Superior temporal gyrus (tissue), 1 donor: Measurements from ENCODE around the gene NHS.
"Not testable (repeated sequence)": the region's sequence is repeated elsewhere in the genome, so short reads cannot be mapped to it uniquely, and the experiment has no call there.

Source experiments
- DNase-seq: peaks from one replicate; pipeline ENCODE4 v3.0.0-alpha.2; 2016; ENCODE audit errors: extremely low spot score

The NHS gene

DNA sequence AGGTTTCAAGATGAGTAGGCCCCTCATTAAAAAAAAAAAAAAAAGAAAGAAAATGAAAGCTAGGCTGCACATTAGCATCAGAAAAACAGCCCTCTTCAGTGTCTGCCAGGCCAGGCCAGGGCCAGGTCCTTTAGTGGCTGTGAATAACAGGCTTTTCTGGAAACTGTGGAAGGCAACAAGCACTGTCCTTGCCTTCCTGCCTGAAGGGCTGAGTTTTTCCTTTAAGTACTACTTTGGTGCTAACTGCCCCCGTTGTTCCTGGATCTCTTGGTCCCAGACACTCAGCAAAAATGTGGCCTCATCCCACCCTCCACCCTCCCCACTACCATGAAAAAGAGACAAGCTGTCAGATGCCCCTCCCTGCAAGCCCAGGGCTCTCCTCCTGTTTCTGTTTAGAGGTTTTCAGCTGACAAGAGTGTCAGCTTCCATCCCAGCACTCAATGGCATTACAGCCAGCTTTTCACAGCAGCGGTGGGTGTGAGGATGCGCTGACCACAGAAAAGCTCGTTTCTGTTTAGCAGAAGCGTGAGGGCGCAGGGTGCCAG is 174.2 kb downstream of the NHS start:
- no peak for DNase-seq

DNA sequence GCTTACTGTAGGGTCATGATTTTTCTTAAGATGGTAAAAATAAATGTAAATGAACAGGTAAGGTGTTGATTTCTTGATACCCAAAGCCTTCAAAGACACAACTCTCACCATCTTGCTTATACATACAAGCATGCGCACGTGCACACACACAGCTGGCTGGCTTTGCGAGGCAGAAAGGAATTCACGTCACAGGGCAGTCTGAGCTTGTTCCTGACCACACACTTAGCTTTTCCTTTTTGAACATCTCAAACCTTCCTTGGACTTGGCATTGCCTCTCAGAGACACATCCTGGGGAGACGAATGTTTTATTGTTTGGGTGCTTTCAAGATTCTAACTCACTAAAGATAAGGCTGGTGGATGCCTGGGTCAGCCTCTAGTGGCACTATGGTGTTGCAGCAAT is 175.0 kb downstream of the NHS start:
- DNase-seq: no peak

DNA sequence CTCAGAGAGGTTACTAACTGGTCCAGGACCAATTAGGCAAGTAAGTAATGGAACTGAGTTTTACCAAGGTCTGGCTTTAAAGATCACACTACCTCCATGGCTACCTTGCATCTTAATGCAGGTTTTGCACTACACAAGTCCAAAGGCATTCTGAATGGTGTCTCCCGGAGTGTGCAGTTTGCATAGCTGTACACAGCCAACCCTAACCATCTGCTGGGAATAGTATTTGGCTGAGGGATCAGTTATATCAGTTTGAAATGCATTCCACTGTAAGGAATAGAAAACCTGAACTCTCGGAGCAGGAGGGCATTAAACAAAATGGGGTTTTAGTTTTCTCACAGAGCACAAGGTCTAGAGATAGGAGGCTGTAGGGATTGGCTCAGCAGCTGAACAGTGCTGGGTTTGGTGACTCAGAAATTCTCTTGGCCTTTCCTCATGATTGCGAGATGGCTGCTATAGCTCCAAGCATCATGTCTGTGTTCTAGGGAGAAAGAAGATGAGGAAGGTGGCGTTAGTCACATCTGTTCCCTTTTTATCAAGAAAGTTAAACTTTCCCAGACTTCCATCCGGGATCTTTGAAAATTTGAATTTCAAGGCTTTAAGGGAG is 177.1 kb downstream of the NHS start:
- DNase-seq: no peak

DNA sequence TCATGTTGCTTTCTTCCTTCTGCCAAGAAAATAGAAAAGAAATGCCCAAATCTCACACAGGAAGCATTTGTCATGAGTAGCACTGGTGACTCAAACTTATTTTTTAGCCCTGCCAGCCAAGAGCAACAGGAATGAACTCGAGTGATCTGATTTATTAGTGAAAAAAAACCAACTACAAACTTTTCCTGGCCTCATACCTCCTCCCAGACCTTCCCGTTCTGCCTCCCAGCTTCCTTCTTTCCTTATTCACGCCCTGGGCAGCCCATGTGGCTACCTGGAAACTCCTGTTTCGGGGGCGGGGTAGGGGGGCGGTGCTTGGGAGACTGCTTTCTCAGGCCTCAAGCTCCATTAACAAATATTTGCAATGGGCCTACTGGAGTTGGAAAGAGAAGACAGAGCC is 178.5 kb downstream of the NHS start:
- no peak for DNase-seq

DNA sequence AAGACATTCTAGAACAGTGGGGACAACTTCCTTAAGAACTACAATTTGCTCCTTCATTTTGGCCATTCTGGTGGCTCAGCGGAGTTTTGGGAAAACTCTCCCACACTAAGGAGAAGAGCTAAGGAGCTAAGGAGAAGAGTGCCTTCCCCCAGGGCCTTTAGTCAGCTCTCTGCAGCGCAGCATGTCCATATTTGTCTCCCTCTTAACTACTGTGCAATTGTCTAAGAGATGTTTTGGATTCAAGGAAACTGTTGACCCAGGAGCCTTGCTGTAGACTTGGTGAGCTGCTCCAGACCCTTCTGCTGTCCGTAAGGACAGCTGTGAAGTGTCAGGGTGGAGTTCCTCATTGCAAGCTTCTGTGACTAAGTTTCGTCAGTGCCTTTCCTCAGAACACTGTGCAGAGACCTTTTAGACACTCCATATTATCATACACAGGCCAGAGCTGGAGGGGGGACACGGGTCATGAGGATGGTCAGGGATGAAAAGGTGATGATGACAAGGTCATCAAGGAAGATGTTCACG is 179.0 kb downstream of the NHS start:
- DNase-seq: no peak

DNA sequence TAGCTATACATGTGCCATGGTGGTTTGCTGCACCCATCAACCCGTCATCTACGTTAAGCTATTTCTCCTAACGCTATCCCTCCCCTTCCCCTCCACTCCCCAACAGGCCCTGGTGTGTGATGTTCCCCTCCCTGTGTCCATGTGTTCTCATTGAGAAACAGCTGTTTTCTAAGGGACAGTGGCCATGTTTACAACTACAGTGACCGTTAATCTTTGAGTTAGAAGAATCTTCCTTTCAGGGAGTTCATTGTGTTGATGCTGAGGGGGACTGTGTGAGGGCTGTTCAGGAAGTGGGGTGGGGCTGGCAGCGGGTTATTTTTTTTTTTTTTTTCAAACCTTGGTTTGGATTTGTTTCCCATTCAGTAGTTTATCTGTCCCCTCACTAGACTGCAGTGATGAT is 179.9 kb downstream of the NHS start:
- DNase-seq: no peak

DNA sequence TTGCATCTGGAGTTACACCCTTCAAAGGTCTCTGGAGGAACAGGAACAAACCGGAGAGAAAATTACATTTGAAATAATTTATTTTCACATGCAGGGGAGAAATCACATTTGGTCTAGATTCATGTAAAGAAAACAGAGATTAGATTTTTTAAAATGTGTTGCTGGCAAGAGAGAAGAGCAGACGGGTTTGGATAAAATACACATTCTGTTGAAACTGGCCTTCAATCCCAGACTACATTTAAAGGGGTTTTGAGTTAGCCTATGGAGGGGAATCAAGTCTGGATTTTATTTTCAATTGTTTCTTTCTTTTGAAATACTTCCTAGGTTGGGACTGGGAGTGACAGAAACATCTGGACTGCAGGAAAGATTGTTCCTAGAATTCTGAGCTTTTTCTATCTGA is 180.8 kb downstream of the NHS start:
- DNase-seq: no peak

DNA sequence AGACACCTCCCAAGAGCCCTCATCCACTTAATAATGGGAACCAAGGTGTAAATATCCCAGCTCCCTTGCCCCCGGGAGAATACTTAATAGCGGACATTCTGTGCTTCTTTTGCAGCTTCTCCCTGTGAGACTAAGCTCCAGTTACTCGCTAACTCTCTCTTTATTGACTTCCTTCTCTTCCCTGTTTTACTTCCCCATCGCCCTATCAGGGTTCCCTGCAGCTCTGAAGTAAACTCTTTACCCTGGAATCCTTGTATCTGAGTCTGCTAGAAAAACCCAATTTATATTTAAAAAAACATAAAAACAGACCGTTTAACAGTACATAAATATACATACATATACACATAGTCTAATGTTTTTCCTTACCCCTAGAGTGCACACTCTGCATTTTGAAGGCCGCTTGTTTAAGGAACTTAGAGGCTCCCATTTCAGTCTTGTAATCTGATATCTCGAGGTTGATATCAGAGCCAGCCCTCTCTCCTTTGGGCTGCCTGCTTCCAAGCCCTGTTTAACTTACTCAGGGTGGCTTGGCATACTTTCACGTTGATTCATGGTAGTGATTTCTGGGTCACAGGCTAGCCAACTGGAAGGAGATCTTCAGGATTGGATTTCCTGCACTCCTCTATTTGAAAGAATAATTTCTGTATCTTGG is 184.9 kb downstream of the NHS start:
- no peak for DNase-seq

DNA sequence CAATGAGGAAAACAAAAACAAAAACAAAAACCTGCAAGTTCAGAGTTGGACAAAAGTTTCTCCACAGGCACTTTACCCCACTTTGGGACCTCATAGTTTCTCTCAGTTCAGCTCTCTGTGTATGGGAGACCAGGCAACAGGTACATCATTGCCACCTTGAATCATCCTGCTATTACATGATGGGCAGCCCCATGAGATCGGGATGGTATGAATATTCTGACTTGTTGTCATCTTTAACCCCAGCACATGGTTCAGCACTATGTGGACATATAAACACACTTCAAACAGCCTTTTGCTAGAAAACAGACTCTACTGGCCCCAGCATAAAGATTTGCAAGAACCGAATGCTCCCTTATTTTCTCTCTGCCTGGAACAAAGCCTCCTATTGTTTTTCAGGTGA is 185.4 kb downstream of the NHS start:
- no peak for DNase-seq

DNA sequence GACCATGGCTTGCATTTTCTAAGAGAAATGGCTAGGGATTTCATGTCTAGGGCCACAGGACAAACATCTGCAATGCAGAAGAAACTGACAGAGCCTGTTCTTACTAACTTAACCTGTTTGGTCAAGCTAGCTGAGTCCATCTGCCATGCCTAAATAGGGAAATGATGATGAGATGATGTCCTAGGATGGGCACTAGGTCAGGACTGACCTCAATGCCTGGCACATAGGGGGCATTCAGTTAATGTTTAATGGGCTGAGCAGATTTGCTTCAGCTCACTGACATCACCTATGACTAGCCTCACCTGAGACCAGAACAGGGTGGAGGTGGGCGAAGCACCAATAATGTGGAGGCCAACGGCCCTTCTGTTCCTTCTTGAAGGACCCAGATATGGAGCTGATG is 188.1 kb downstream of the NHS start:
- no peak for DNase-seq

DNA sequence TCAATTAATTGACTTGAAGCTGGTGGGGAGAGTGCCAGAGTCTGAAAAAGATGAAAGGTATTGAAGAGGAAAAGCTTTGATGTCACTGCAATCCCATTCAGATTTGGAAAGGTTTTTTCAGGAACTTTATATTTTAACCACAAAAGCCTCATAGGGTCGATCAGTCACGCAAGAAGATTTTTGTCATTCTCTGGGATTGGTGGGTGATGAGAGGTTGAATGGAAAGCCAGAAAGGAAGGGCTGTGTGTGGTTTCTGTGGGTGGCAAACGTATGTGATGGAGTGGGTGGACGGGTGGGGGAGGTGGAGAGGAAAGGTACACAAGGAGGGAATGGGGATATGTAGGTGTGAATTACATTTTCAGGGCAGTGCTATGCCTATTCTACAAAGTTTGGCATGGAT is 188.5 kb downstream of the NHS start:
- no peak for DNase-seq

DNA sequence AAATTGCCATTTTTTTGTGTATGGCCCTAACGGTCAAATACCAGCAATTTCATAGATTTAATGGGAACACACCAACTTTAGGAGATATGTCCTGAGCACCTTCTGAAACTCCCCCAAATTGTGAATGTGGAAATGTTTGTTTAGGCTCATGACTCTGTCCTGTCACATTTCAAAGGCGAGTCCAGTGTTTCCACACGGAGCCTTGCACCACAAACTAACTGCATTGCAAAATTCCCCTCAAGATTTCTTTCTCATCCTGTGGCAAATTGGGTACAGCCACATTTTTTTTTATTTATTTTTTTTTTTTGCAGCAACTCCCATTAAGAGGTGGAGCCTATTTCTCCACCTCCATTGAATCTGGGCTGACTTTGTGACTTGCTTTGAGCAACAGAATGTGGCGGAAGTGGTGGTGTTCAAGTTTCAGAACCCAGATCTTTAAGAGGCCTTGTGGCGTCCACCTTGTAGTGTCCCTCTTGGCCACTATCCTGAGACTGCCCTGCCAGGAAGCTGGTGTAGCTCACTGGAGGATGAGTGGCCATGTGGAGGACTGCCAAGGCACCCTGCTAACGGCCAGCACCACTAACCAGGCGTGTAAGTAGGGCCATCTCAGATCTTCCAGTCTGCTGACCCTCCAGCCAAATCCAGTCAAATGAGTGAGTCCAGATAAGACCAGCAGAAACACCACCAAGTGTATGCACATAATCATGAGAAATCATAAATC is 189.8 kb downstream of the NHS start:
- no peak for DNase-seq

DNA sequence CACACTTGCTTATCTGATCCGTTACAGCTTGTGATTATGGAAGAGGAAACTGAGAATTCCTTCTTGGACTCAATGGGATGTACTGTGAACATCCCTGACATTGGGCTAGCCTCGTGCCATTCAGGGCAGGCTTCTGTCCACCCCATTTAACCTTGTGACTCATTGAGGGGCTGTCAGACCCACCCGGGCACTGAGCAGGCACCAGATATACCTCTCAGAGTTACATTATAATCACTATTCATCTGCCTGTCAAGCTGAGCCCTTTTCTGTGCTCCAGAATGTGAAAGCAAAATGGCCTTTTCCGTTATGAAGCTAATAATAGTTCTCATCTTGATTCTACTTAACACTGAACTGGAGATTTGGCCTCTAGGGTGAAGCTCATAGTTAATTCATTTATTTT is 191.7 kb downstream of the NHS start:
- no peak for DNase-seq

DNA sequence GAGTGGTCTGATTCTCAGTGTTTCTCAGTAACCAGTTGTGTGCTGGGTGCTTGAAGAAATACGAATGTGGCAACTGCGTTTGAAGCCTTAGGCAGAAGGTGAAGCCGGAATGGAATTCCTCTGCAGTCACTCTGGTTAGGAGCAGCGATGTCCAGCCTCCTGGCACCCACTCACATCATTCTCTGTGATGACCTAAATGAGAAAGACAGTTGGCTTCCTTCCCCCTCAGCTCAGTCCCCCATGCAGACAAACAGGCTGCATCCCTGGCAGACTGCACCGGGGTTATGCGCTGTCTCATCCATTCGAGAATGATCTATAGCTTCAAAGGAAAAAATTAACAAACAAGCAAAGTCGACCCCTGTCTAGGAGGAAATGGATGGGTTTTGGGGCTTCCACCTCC is 192.2 kb downstream of the NHS start:
- no peak for DNase-seq

DNA sequence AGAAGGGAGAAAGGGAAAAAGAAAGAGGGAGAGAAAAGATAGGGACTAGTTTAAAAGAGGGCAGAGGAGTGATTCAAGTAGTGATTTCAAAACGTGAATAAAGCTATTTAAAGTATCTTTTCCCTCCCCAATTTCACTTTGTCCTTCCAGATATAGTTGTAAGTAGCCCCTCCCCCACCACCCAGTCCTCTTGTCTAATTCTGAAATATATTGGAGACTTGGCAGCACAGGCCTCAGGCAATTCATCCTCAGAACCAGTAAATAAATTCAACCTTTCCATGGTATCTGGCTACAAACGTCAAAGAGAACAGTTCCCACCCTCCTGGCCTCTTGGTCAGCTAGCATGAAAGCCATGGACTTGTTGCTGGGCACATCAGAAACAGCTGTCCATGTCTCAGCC is 192.8 kb downstream of the NHS start:
- no peak for DNase-seq

DNA sequence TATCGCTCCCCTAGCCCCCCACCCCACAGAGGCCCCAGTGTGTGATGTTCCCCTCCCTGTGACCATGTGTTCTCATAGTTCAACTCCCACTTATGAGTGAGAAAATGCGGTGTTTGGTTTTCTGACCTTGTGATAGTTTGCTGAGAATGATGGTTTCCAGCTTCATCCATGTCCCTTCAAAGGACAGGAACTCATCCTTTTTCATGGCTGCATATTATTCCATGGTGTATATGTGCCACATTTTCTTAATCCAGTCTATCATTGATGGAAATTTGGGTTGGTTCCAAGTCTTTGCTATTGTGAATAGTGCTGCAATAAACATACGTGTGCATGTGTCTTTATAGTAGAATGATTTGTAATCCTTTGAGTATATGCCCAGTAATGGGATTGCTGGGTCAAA is 193.8 kb downstream of the NHS start:
- DNase-seq: not testable (repeated sequence)

DNA sequence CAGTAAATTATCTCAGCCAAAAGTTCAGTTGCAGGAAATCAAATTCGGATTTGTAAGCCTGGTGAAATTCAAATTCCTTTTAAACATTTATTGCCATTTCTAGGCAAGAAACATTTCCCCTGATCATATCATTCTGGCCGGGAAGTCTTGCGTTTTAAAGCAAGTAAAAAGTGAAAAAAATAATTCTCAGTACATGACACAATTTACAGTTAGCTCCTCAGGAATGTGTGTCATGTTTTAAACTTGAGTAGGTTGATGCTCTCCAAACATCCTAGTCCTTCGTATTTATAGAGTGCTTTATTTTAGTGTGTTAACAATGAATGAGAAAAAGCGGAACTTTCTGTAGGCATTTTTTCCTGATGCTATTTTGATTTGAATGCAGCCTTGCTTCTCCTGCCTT is 204.0 kb downstream of the NHS start:
- DNase-seq: no peak

DNA sequence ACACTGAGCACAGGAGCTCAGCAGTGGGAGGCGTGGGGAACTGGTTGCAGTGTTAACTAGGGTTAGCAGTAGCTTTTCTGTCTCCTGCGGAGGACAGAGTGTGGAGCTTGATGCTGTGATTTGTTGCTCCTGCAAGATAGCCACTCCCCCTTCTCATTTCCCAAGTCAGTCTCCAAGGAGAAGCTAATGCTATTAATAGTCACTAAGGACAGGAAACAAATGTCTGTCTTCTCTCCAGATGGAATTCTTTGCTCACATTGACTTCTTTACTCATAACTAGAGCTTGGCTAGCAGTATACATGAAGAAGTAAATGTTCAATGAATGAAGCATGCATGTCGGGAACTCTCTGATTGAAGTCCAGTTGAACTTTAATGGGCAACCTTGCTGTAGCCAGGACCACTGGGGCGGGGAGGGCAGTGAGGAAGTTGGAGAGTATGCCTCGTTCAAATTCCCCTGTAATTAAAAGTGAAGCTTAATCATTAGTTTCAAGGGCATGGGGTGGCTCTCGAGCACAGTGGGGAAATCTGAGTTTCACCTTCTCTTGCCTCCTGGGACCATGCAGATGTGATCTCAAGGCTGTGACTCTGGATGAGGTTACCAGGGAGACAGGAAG is 205.6 kb downstream of the NHS start:
- DNase-seq: no peak

DNA sequence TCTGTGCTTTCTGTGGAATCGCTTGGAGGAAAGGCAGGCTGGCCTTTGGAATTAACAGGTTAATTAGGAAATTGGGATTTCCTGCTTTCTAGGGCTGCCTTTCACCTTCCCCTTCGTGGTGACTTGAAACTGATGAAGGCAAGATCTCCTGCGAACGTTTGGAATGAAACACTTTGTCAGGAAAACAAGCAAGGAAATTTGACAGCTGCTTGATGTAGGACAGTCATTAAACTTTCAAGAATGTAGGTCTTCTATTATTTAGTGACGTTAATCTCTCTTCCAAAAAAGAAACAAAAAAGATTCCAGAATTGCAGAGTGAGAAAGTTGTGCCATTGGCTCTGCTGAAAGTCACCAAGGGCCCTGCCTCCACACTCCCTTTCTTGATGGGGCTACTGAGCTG is 206.6 kb downstream of the NHS start:
- no peak for DNase-seq

DNA sequence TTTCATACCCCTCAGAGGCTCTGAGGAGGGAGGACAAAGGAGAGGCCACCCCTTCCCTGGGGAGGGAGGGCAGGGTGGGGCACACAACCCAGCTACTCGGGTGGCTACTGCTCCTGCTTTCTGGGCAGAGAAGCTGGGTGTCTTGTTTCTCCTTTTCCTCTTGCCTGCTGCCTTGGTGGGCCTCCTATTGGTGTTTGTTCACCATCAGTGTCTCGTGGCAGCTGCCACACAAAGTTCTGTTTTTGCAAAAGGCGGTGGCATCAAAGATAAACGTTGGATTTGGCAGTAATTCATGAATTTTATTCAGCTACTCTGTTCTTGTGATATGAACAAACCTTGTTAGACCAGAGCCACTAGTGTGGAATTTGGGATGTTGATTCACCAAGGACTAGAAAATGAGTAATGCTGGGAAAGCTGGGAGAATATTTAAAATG is 209.3 kb downstream of the NHS start:
- no peak for DNase-seq

DNA sequence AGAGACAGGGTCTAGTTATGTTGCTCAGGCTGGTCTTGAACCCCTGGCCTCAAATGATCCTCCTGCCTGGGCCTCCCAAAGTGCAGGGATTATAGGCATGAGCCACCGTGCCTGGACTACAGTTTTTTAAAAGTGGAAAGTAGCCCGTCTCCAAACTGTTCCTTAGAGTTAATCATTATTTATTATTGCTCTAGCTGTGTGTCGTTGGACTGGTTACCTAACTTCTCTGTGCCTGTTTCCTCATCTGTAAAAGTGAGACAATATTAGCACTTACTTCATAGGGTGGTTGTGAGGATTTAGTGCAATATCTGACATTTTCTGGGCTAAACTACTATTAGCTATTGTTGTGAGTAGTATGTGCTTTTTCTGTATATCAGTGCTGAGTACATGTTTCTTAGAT is 210.0 kb downstream of the NHS start:
- DNase-seq: no peak

DNA sequence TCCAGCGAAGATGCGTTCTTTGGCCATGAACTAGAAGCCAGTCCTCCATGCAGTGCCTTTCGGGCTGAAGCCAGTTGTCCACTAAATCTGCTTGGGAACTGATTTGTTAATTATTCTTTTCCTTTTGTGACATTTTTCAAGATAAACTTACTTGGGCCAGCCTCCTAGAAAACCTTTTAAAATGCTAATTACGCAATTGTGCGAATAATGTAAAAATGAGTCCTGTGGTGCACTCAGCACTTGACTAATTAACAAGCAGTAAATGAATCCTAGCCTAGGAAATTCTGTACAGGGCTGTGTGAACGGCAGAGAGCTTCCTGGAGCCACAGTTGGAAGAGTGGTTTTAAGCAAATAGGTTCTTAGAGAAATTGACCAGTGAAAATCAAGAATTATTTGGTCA is 212.4 kb downstream of the NHS start:
- DNase-seq: no peak
